Right renal cortex interstitium (tissue), 3 donors: ENCODE measurements around the gene CRB3. TPM values are rescaled to one million over a fixed set of nuclear protein-coding genes. Genes with fewer than 3 reads are reported as not detected.
"Not testable (repeated sequence)": the region's sequence is repeated elsewhere in the genome, so short reads cannot be mapped to it uniquely, and the experiment has no call there.

Experiments used
- DNase-seq, 3 donors: peaks; one replicate each; pipeline ENCODE4 v3.0.0-alpha.2; 2013; ENCODE audit warnings: low read depth in 3 of 3, low spot score in 2 of 3
- polyA plus RNA-seq, 3 donors: library from polyadenylated mRNA; unstranded; fragments of 120-200 nt; gene quantifications; one replicate each; pipeline ENCODE4 v1.2.1, GENCODE V29; 2013; ENCODE audit not compliant: insufficient read length in 3 of 3

Gene CRB3
- polyA plus RNA-seq: 10 to 100 TPM; 22.0 to 27.5 (median 25.1) TPM

GRCh38 chr19:6464070-6464873, at the start of gene CRB3:
Gene CRB3, plus strand, starts transcription at chr19:6464271. Its CDS starts 431 bp downstream, at chr19:6464702.
- peak in 2 of 3 donors; percentile 29 to 67 for DNase-seq

- no peak for DNase-seq
These were observed 49.1 kb upstream of the CRB3 start for GRCh38 chr19:6414793-6415590.

GRCh38 chr19:6415591-6416190, 48.4 kb upstream of the CRB3 start:
- DNase-seq: no peak

GRCh38 chr19:6416658-6417405, 47.2 kb upstream of the CRB3 start:
- no peak for DNase-seq

- DNase-seq: no peak
These were observed 46.1 kb upstream of the CRB3 start for GRCh38 chr19:6417713-6418561.

GRCh38 chr19:6418562-6418932, 45.5 kb upstream of the CRB3 start:
- no peak for DNase-seq

GRCh38 chr19:6421075-6422014, 42.7 kb upstream of the CRB3 start:
- no peak for DNase-seq

- no peak for DNase-seq
These were observed 40.4 kb upstream of the CRB3 start for GRCh38 chr19:6423499-6424194.

- DNase-seq: no peak
These were observed 39.7 kb upstream of the CRB3 start, which contains the start of gene KHSRP for GRCh38 chr19:6424195-6424938. Gene KHSRP, minus strand, starts transcription at chr19:6424811. Its CDS starts 110 bp downstream, at chr19:6424701.

- peak; percentile 100 for DNase-seq
These were observed 38.9 kb upstream of the CRB3 start for GRCh38 chr19:6424939-6425731.

- no peak for DNase-seq
These were observed 38.1 kb upstream of the CRB3 start for GRCh38 chr19:6425732-6426620.

- no peak for DNase-seq
These were observed 36.9 kb upstream of the CRB3 start for GRCh38 chr19:6427131-6427530.

GRCh38 chr19:6428692-6429418, 35.2 kb upstream of the CRB3 start:
- not testable (repeated sequence) for DNase-seq

- no peak for DNase-seq
These were observed 34.5 kb upstream of the CRB3 start for GRCh38 chr19:6429419-6430221.
